BE2C (cell line): ENCODE results near the gene SNX22.

Experiments
- DNase-seq: peaks from one replicate; pipeline ENCODE4 v3.0.0-alpha.2; 2020
- H3K27me3 ChIP-seq: fragments of 250-450 bp; sonication (Bioruptor Pico); 2 replicates; pipeline ENCODE4 v1.5.1; 2020; ENCODE audit warnings: mild to moderate bottlenecking
- H3K36me3 ChIP-seq: fragments of 250-450 bp; sonication (Bioruptor Pico); 2 replicates; pipeline ENCODE4 v1.5.1; 2020; ENCODE audit warnings: mild to moderate bottlenecking
- H3K4me1 ChIP-seq: fragments of 250-450 bp; sonication (Bioruptor Pico); 2 replicates; pipeline ENCODE4 v1.5.1; 2020
- H3K4me3 ChIP-seq: 2 replicates; pipeline ENCODE4 v1.5.1; 2011; ENCODE audit warnings: low read depth, low read length
- H3K9me3 ChIP-seq: fragments of 250-450 bp; sonication (Bioruptor Pico); 2 replicates; pipeline ENCODE4 v1.5.1; 2020
- CTCF ChIP-seq: IDR thresholded peaks from 2 replicates; pipeline ENCODE4 v1.5.1; 2012; ENCODE audit warnings: mild to moderate bottlenecking, low read depth, low read length

The SNX22 gene

GRCh38 chr15:64187396-64188191 lies 36.1 kb downstream of the SNX22 start:
- no peak for TF ChIP-seq CTCF
- no peak overlapping the region for H3K4me3 ChIP-seq
- DNase-seq: no peak
- no peaks in the 10 kb centered on the region for H3K9me3 ChIP-seq
- H3K27me3 ChIP-seq: no peaks in the 10 kb centered on the region
- peaks cover 4% of the 10 kb centered on the region for H3K36me3 ChIP-seq
- H3K4me1 ChIP-seq: no peaks in the 10 kb centered on the region

GRCh38 chr15:64191971-64192830 lies 40.7 kb downstream of the SNX22 start:
- Histone ChIP-seq H3K4me1 (peaks cover 12% of the 10 kb centered on the region), H3K27me3 (no peaks in the 10 kb centered on the region), H3K36me3 (no peaks in the 10 kb centered on the region; the same call in 1 of the 2 replicates), H3K4me3 (no peak overlapping the region), H3K9me3 (no peaks in the 10 kb centered on the region)
- DNase-seq: no peak
- no peak for TF ChIP-seq CTCF

GRCh38 chr15:64193971-64194370 lies 42.4 kb downstream of the SNX22 start:
- no peaks in the 10 kb centered on the region for H3K9me3 ChIP-seq
- peaks cover 21% of the 10 kb centered on the region for H3K4me1 ChIP-seq
- H3K27me3 ChIP-seq: no peaks in the 10 kb centered on the region
- no peak overlapping the region for H3K4me3 ChIP-seq
- peak; percentile 19 for DNase-seq
- peak; percentile 39; the same call in 1 of the 2 replicates for TF ChIP-seq CTCF
- H3K36me3 ChIP-seq: no peaks in the 10 kb centered on the region

GRCh38 chr15:64197425-64197824 lies 45.9 kb downstream of the SNX22 start:
- Histone ChIP-seq H3K36me3 (peaks cover 7% of the 10 kb centered on the region; the same call in 1 of the 2 replicates), H3K27me3 (no peaks in the 10 kb centered on the region), H3K9me3 (no peaks in the 10 kb centered on the region), H3K4me1 (peaks cover 21% of the 10 kb centered on the region), H3K4me3 (peak overlapping the region; percentile 10; the same call in 1 of the 2 replicates)
- peak; percentile 20 for DNase-seq
- TF ChIP-seq CTCF: no peak

- TF ChIP-seq CTCF: no peak
- H3K9me3 ChIP-seq: no peaks in the 10 kb centered on the region
- H3K4me1 ChIP-seq: peaks cover 11% of the 10 kb centered on the region
- H3K4me3 ChIP-seq: no peak overlapping the region
- no peaks in the 10 kb centered on the region for H3K27me3 ChIP-seq
- no peak for DNase-seq
- H3K36me3 ChIP-seq: peaks cover 10% of the 10 kb centered on the region
Observed at GRCh38 chr15:64205202-64205601, 53.7 kb downstream of the SNX22 start.
